Measurements from ENCODE around the gene DHH.
"Not testable (repeated sequence)": the region's sequence is repeated elsewhere in the genome, so short reads cannot be mapped to it uniquely, and the experiment has no call there.

DHH gene

GRCh38 chr12:49068879-49069506 lies 25.6 kb downstream of the DHH start:
- DNase-seq = peak in 1 of 2 experiments; percentile 14

DNA sequence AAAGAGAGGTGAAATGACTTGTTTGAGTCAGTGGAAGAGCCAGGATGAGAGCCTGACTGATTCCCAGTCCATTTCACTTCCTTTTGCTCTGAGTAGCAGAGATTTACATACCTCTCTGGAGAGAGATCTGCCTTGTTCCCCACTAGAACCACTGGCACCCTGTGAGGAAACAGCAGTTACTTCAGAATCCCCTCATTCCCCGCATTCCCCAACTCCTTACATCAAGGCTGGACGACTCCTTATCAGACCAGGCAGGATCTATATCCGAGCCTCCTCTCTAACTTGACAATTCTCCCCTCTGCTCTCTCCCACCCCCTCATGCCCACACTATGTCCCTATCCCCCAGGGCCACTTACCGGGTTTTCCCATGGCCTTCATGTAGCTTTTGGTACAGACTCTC lies 28.5 kb downstream of the DHH start:
- DNase-seq = no peak

DNA sequence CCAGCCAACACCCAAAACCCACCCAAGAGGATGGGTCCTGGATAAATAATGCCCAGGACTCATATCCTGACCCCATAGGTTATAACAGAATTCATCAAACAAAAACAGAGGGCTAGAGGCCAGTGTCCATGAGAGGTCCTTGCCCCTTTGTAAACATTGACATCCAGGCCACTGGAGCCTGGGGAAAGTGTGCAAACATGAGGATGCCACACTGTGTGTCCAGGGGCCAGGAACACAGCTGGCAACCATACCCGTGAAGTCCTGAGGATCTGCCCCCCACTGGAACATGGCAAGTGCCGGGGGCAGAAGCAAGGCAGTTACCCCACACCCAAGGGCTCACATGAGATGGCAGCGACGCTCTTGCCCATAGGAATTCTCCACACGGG lies 29.8 kb downstream of the DHH start:
- DNase-seq = no peak

- DNase-seq = not testable (repeated sequence)
Measured at GRCh38 chr12:49061916-49062315, 32.7 kb downstream of the DHH start.

DNA sequence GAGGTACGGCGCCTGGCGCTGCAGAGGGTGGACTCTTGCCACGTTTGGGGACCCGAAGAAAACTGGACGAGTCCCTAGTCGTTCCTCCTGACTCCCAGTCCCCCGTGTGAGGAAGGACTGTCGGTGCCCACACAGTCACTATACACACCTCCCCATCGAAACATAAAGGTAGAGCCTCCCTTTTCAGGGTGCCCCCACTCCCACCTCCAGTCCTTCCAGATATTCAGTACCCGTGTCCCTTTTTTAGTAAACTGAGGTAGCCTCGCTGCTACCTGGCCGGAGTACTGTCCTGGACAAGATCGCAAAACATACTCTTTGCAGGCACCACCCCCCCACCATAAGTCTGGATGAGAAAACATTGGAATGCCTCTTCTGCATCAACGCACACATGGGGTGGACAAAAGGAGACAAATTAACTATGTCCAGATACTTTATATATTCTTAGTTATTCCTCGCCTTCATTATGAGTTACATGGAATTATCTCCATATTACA lies 33.4 kb downstream of the DHH start:
- DNase-seq = no peak

- DNase-seq = peak; percentile 89 to 91
Measured at GRCh38 chr12:49060237-49061156, 34.1 kb downstream of the DHH start, which contains the start of gene KMT2D. TSS of gene KMT2D (minus strand) at chr12:49060794. CDS start at chr12:49055324, 5,470 bp downstream.

DNA sequence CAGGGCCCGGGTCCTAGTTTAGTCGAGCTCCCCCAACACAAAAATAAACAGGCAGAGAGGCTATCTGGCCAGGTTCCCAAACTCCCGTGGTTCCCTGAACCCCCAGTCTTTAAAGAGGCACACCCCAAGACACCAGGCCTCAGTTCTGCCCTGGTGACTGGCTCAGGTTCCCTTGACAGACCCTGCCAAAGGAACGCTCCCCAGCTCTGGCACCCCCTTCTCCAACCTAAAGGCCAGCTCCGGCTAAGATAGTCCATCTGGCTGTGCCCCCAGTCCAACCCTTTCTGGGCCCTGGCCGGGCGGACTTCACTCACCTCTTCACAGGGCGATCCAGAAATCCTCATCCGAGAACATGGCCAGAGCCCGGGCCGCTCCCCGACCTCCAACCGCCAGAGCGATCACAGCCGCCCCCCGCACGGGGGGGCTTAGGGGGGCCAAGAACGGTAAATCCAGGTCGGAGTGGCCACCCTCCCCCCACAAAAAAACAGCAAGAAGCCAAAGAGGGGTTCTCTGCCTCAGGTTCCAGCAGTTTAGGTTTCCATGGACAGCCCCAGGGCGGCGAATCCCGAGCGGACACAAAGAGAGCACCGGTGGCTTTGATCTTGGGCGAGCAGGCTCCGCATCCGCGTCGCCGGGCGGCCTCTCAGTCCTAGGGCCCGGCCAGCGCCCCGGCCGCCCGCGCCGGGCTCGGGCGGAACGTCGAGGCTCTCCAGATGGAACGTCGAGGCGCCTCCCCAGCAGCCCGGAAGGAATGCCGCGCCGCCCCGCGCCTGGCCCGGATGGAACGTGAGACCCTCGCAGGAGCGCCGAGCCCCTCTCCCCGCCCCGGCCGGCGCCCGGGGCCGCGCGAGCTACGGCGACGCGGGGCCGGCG lies 35.1 kb downstream of the DHH start:
- peak; percentile 31 to 33 for DNase-seq

DNA sequence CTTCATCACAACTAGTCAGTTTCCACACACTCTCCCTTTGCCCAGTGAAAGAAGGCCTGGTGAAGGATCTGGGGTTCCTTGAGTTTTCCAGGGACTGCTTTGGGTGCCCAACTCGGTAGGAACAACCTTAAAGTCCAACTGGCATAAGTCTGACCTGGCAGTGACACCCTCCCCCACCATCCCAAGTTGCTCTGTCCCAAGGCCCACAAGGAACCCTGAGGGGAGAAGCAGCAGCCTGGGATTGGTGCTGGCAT lies 35.6 kb downstream of the DHH start:
- peak in 1 of 2 experiments; percentile 17 for DNase-seq

GRCh38 chr12:49058366-49059044 lies 36.1 kb downstream of the DHH start:
- DNase-seq = no peak

- DNase-seq = no peak
Measured at GRCh38 chr12:49057888-49058287, 36.7 kb downstream of the DHH start.

- peak; percentile 39 to 55 for DNase-seq
Measured at GRCh38 chr12:49055978-49056754, 38.4 kb downstream of the DHH start.

- DNase-seq = no peak
Measured at GRCh38 chr12:49055092-49055491, 39.5 kb downstream of the DHH start.

GRCh38 chr12:49054524-49054923 lies 40.1 kb downstream of the DHH start:
- DNase-seq = no peak

GRCh38 chr12:49054096-49054495 lies 40.5 kb downstream of the DHH start:
- no peak for DNase-seq

- DNase-seq = no peak
Measured at GRCh38 chr12:49052451-49053208, 42.0 kb downstream of the DHH start.

GRCh38 chr12:49051777-49052438 lies 42.7 kb downstream of the DHH start:
- DNase-seq = no peak

- DNase-seq = no peak
Measured at GRCh38 chr12:49051373-49051764, 43.2 kb downstream of the DHH start.

DNA sequence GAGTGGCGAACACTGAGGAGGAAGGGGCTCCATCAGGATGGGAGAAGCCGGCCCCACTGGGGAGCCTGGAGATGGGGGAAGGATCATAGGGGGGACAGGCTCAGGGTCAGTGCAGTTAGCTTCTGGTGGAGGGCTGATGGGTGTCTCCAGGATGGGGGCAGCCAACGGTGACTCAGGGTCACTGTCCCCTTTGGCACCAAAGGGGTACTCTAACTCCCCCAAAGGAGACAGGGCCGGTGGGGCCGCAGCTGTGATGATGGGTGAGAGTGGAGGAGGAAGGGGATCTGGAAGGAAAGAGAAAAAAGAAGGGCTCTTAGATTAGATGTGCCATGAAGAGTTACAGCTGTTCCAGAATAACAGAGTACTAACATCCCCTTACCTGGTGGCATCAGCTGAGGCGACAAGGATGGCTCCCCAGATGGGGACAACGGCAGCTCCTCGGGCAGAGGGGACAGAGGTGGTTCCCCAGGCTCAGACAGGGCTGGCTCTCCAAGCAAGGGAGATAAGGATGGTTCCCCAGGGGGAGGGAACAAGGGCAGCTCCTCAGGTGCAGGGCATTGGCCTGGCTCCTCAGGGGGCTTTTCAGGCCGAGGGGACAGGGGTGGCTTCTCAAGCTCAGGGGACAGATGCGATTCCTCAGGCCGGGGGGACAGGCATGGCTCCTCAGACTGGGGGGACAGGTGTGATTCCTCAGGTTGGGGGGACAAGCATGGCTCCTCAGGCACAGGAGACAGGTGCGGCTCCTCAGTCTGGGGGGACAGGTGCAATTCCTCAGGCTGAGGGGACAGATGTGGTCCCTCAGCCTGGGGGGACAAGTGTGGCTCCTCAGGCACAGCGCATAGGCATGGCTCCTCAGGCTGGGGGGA lies 43.9 kb downstream of the DHH start:
- no peak for DNase-seq

DNA sequence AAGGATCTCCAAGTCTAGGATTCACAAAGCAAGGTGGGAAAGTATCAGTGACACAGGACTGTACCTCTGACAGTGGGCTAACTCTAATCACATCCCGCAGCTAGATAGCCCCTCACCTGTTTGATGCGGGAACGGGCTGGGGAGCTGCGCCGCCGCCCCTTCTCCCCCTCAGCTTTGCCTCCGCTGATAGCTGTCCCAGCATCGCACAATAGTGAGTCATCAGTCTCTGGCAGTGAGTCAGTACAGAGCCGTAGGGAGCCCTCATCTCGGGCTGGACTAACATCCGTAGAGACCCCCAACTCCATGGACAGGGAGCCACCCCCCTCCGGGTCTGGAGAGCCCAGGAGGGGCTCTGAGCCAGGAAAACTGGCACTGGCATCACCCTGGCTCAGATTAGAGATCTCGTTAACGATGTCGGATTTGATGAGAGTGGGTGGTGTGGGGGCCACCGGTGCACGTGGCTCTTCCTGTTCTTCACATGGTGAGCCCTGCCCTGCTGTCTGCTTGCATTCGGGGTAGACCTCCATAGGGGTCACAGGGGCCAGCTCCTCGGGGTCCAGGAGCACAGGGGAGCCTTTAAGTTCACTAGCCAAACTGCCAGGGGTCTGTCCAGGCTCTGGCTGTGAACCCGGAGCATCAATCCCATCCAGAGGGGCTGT lies 44.9 kb downstream of the DHH start:
- DNase-seq = no peak
